GM21619 (cell line): ENCODE measurements around the gene FABP6.
"Not testable (repeated sequence)": the region's sequence is repeated elsewhere in the genome, so short reads cannot be mapped to it uniquely, and the experiment has no call there.

Experiments used
- ATAC-seq: cut with Tn5 transposase; IDR thresholded peaks from one replicate; pipeline ENCODE4 v1.9.1; 2021; ENCODE audit not compliant: unreplicated experiment

FABP6 gene

DNA sequence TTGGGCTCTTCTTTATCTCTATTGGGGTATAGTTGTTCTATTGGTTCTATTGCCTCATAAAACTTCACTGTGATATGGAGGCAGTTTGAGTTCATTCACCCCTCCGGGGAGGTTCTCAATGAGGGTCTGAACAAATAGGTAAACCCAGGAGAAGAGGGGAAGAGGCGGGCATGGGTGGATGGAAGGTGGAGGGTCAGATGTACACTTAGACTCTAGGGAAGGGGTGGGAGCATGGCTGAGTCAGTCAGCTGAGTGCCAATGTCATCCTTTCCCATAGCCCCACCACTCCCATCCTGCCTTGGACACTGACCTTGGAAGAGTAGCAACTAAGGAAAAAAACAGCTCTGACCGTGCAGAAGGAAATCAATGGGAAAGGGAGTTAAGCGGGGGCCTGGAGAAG lies 9.9 kb upstream of the FABP6 start:
- ATAC-seq: no peak

DNA sequence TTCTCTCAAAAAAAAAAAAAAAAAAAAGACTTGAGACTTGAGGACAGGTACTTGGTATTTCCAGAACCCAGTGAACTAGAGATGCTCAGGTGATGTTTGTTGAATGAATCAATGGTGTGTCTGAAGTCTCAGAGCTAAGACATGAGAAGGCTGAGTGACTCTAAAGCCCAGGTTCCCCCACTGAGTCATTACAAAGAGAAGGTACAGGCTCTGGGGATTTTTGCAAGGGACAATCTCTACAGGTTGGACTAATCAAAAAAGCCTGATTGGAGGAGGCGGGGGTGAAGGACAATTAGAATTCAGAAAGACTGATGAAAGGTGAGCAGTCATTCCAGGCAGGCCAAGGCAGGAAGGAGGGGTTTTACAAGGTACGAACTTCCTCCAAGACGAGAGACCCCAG lies 8.2 kb upstream of the FABP6 start:
- peak; percentile 63 for ATAC-seq

GRCh38 chr5:160227012-160227411 lies 2.3 kb upstream of the FABP6 start:
- no peak for ATAC-seq

DNA sequence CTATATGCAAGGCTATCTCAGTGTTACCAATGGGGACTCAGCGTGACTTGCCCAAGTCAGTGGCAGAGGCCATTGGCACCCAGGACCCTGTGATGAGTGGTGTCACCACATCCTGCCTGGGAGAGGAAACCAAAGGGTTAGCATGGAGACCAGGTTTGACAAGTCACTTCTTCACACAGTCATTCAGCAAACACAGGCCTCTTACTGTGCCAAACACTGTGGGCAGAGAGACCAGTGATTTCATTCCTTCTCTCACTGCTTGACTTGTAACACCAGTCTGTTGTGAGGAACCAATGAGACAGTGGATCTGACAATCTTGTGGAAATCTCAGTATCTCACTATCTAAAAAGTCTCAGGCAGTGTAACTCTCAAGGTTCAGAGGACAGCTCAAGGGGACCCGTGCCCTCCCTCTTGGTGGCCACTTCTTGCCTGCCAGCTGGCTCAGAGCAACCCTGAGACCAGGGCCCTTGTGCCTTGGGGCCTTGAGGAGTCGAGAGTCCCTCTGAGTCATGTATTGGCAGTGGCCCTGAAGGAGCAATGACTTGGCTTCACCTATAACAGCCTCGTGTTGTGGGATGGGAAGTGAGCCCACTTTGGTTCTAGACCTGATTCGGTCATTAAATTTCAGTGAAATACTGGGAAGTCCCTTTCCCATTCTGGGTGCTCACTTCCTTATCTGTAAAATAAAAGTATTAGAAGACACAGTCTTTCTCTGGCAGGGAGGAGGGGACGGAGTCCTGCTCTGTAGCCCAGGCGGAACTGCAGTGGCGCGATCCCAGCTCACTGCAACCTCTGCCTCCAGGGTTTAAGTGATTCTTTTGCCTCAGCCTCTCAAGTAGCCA lies 1.6 kb downstream of the FABP6 start:
- peak; percentile 63 for ATAC-seq

GRCh38 chr5:160231783-160232342 lies 2.6 kb downstream of the FABP6 start:
- no peak for ATAC-seq

DNA sequence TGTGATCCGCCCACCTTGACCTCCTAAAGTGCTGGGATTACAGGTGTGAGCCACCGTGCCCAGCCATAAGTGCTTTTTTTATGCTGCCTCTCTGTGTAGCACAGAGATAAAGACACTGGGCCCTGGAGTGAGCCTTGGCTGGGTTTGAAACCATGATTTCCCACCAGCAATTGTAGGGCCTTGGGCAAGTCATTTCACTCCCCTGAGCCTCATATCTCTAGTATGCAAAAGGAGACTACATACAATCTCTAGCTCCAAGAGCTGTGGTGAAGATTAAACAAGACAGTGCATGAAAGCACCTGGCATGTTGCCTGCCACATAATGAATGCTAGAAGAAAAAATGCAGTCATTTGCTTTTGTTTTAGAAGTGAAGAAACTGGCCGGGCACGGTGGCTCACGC lies 3.9 kb downstream of the FABP6 start:
- ATAC-seq: peak; percentile 39

GRCh38 chr5:160235731-160236130 lies 6.4 kb downstream of the FABP6 start:
- no peak for ATAC-seq

DNA sequence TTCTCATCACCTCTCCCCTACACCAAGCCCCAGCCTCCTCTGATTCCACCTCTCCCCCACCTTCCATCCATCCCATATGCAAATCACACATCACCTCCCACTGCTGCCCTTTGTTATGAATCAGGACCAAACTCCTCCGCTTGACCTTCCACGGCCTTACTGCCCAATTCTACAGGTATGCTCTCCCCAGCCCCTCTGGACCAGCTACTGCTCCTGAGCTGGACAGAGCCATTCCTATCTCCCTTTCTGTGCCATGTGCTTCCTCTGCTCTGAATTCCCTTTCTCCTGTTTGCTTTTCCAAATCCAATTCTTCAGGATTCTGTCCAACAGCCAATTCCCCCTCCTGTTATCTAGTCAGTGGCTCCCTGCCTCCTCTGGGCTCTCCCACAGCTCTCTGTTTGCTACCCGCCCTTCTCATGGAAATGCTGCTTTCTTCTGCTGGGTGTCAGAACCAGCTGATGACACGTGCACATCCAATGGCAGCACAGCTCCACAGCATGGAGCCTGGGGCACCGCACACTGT lies 8.3 kb downstream of the FABP6 start:
- ATAC-seq: no peak

DNA sequence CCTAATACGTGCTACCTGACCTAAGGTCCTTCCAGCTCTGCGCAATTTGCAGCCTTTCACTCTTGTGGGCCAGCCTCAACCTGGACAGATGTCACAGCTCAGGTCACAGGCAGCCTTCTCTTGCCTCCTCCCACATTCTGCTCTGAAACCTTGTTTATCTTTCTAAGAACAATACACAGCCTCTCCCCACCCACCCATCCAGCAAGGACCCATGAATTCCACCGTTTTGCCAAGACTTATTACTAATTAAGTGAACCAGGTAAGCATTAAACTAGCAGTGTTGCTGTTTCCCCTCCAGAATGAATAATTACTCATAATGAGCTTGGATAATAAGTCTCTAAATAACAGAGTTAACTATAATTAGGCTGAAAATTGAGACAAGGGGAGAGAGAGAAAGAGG lies 11.0 kb downstream of the FABP6 start:
- ATAC-seq: no peak

- no peak for ATAC-seq
Observed at GRCh38 chr5:160242145-160242544, 12.8 kb downstream of the FABP6 start.

DNA sequence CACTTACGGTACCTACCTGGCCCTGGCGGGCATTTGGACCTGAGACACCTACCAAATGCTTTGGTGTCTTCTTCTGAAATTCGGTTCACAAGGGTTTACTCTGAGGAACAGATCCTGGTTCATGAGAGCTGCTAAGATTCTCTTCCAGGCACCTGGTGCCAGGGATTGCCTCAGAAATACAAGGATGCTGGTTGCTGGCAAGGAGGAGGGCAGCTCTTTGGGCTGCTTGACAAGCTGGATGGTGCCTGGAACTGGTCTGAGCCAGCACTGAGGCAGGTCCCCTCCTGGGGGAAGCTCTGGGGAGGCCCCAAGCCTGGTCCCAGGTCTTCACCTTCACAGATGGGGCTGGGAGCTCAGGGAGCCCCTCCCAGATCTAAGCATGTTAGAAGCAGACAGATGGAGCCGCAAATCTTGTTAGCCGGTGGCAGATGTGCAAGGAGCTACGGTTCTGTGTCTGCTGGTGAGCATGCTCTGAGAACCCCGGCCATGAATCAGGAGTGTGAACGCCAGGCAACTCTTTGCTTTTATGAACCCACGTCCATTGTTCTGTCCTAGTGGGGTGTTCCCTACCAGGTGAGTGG lies 16.3 kb downstream of the FABP6 start:
- ATAC-seq: no peak

DNA sequence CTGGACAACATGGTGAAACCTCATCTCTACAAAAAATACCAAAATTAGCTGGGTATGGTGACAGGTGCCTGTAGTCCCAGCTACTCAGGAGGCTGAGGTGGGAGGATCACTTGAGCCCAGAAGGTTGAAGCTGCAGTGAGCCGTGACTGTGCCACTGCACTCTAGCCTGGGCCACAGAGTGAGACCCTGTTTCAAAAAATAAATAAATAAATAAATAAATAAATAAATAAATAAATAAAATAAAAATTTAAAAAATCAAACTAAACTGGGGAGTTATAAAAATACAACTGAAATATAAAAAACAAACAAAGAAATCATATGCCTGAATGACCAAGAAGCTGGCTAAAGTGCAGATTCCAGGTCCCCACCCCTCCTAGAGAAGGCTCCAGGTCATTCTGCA lies 20.3 kb downstream of the FABP6 start:
- not testable (repeated sequence) for ATAC-seq

GRCh38 chr5:160250226-160250625 lies 20.9 kb downstream of the FABP6 start:
- ATAC-seq: no peak

GRCh38 chr5:160250826-160251225 lies 21.5 kb downstream of the FABP6 start:
- ATAC-seq: no peak

GRCh38 chr5:160251406-160252155 lies 22.3 kb downstream of the FABP6 start:
- ATAC-seq: no peak

GRCh38 chr5:160252916-160253315 lies 23.6 kb downstream of the FABP6 start:
- ATAC-seq: no peak

- ATAC-seq: no peak
Observed at GRCh38 chr5:160253441-160253840, 24.1 kb downstream of the FABP6 start.

DNA sequence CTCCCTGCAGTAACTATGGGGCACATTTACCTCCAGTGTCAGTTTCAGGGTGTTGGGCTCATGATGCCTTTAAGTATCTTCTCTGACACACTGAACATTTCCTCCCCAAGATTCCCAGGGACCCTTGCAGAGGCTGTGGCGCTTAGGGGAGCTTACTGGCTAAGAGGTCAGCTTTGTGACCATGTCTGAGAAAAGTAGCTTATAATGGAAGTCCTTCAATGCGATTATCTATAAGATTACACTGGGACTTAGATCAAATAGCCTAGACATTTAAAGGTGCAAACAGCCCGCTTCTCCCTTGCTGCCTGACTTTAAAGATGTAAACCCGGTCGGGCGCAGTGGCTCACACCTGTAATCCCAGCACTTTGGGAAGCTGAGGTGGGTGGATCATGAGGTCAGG lies 25.4 kb downstream of the FABP6 start:
- no peak for ATAC-seq

- no peak for ATAC-seq
Observed at GRCh38 chr5:160259341-160259740, 30.0 kb downstream of the FABP6 start.

- no peak for ATAC-seq
Observed at GRCh38 chr5:160260006-160260775, 30.9 kb downstream of the FABP6 start.
